Right lobe of liver (tissue), 6 donors: ENCODE results near the gene UTP25. TPM values are rescaled to one million over a fixed set of nuclear protein-coding genes. Genes with fewer than 3 reads are reported as not detected.
A peak's percentile ranks its signal among the peaks of the same experiment; 100 is the strongest.

Experiments
- ATAC-seq, 4 donors: fragments of 200-7000 bp; cut with Tn5 transposase; one replicate each; pipeline ENCODE4 v1.9.1; 2020; ENCODE audit warnings: mild to moderate bottlenecking in 4 of 4, moderate library complexity in 4 of 4
- DNase-seq, 3 donors: peaks; one replicate each; pipeline ENCODE4 v3.0.0-alpha.2; 2020
- H3K27ac ChIP-seq, 3 donors: fragments of 200-600 bp; one replicate each; pipeline ENCODE4 v1.8.0; 2022
- H3K27me3 ChIP-seq, 2 donors: fragments of 200-600 bp; one replicate each; pipeline ENCODE4 v1.8.0; 2022
- H3K36me3 ChIP-seq, 4 donors: fragments of 200-600 bp; sonication (generic) in 1 of 4; one replicate each; pipeline versions ENCODE4 v1.5.1 to v1.8.0; 2017 to 2022; ENCODE audit warnings: control low read depth in 1 of 4
- H3K4me1 ChIP-seq, 4 donors: fragments of 200-600 bp; sonication (generic) in 1 of 4; one replicate each; pipeline versions ENCODE4 v1.5.1 to v1.8.0; 2017 to 2022; ENCODE audit warnings: control low read depth in 1 of 4
- H3K4me3 ChIP-seq, 3 donors: fragments of 200-600 bp; one replicate each; pipeline ENCODE4 v1.8.0; 2022
- H3K9me3 ChIP-seq, 4 donors: fragments of 200-600 bp; sonication (generic) in 1 of 4; one replicate each; pipeline versions ENCODE4 v1.5.1 to v1.8.0; 2017 to 2022; ENCODE audit warnings: control low read depth in 1 of 4
- CTCF ChIP-seq, 4 donors: fragments of 200-600 bp in 3 of 4; fragments of 450-650 bp in 1 of 4; IDR thresholded peaks; one replicate each; pipeline versions ENCODE4 v1.5.1 to v1.8.0; 2016 to 2022; ENCODE audit warnings: antibody characterized with exemption in 4 of 4, mild to moderate bottlenecking in 2 of 4
- POLR2A ChIP-seq: fragments of 450-650 bp; IDR thresholded peaks from one replicate; pipeline ENCODE4 v1.6.1; 2017; ENCODE audit warnings: antibody characterized with exemption, mild to moderate bottlenecking
- WGBS: methylation state at CpG from one replicate; pipeline ENCODE4 v1.1.6; 2018; ENCODE audit warnings: low coverage, low lambda C conversion rate; ENCODE audit not compliant: insufficient coverage; ENCODE audit errors: missing lambda C conversion rate; 5-methylcytosine and 5-hydroxymethylcytosine counted together
- intact Hi-C, 2 donors: fragments of 100-400 bp; cut with DNase I; formaldehyde crosslinking; loops; one replicate each; pipeline versions ENCODE4 v1.11.2 to v1.14.1; 2022
- total RNA-seq, 6 experiments: library from RNA; depleted of rRNA in 2 of 6; stranded (reverse); fragments of >200 nt in 2 of 6; fragmentation: NEBNext Ultra II Directional in 3 of 6; extraction: Animal tissue kit (Norgen Biotek cat#: 25700) in 3 of 6; gene quantifications; one replicate each; pipeline versions ENCODE4 v1.1.0 to v1.2.4, GENCODE V29; 2016 to 2023
- donor health status: DM: no; HTN: yes; CAD: no.
- donor health status: DM: no; HTN: no; CAD: no.
- donor health status: DM: no; HTN: no; CAD: no.
- donor health status: DM: no; HTN: yes; CAD: no.
- donor health status: DM: no; HTN: yes; CAD: no.

The UTP25 gene
- total RNA-seq, 6 experiments from 2014 or later = 4.6 to 10.0 (median 6.4) TPM

GRCh38 chr1:209855006-209855405, 27.2 kb downstream of the UTP25 start:
- intact Hi-C loops = loop anchor here in 1 of 2 donors (10.0 kb wide), 1 partner anchor 140 kb away; no protein-coding TSS in a partner anchor
- no peaks in the 10 kb centered on the region for H3K9me3 ChIP-seq
- H3K27me3 ChIP-seq = no peaks in the 10 kb centered on the region
- 79% methylated on average over 7 of the region's 8 CpGs for WGBS
- DNase-seq (no peak), ATAC-seq (no peak)
- H3K4me3 ChIP-seq = no peak overlapping the region
- H3K4me1 ChIP-seq = no peaks in the 10 kb centered on the region
- H3K27ac ChIP-seq = no peak overlapping the region
- H3K36me3 ChIP-seq = peaks cover 0 to 31% (median 19%) of the 10 kb centered on the region in 4 donors
- TF ChIP-seq POLR2A = no peak
- no peak for TF ChIP-seq CTCF (IDR thresholded peaks at IDR 0.05)

GRCh38 chr1:209855623-209856022, 27.9 kb downstream of the UTP25 start:
- Histone ChIP-seq H3K4me3 (no peak overlapping the region), H3K27me3 (no peaks in the 10 kb centered on the region), H3K36me3 (peaks cover 0 to 31% (median 16%) of the 10 kb centered on the region in 4 donors), H3K4me1 (no peaks in the 10 kb centered on the region), H3K9me3 (no peaks in the 10 kb centered on the region), H3K27ac (no peak overlapping the region)
- ATAC-seq (peak in 1 of 4 donors; percentile 59), DNase-seq (no peak)
- WGBS = 67% methylated on average over 2 of the region's 5 CpGs
- TF ChIP-seq POLR2A (no peak), CTCF (IDR thresholded peaks at IDR 0.05) (no peak)
- intact Hi-C loops = loop anchor here in 1 of 2 donors (10.0 kb wide), 1 partner anchor 139 kb away; no protein-coding TSS in a partner anchor

GRCh38 chr1:209858561-209859103, 30.9 kb downstream of the UTP25 start:
- 100% methylated on average over 1 of the region's 41 CpGs for WGBS
- intact Hi-C loops = loop anchor here in 1 of 2 donors (10.0 kb wide), 1 partner anchor 136 kb away; no protein-coding TSS in a partner anchor

GRCh38 chr1:209860293-209860881, 32.6 kb downstream of the UTP25 start:
- ATAC-seq (peak; percentile 92 to 96 (median 95)), DNase-seq (peak; percentile 73 to 75 (median 73))
- H3K36me3 ChIP-seq = no peaks in the 10 kb centered on the region
- no peaks in the 10 kb centered on the region for H3K9me3 ChIP-seq
- H3K27ac ChIP-seq = no peak overlapping the region
- TF ChIP-seq CTCF (IDR thresholded peaks at IDR 0.05) (peak; percentile 66 to 95 (median 90)), POLR2A (no peak)
- 12% methylated on average over 7 of the region's 7 CpGs for WGBS
- intact Hi-C loops = loop anchor here in 1 of 2 donors (10.0 kb wide), 1 partner anchor 124 kb away; no protein-coding TSS in a partner anchor
- H3K27me3 ChIP-seq = no peaks in the 10 kb centered on the region
- H3K4me3 ChIP-seq = no peak overlapping the region
- no peaks in the 10 kb centered on the region for H3K4me1 ChIP-seq

More at GRCh38 chr1:209858561-209859103, 30.9 kb downstream of the UTP25 start:
- ATAC-seq (no peak), DNase-seq (no peak)
- peaks cover 0 to 9% (median 5%) of the 10 kb centered on the region in 4 donors for H3K36me3 ChIP-seq
- H3K27me3 ChIP-seq = no peaks in the 10 kb centered on the region
- no peaks in the 10 kb centered on the region for H3K9me3 ChIP-seq
- H3K4me3 ChIP-seq = no peak overlapping the region
- no peak for TF ChIP-seq CTCF (IDR thresholded peaks at IDR 0.05)
- TF ChIP-seq POLR2A = no peak
- no peak overlapping the region for H3K27ac ChIP-seq
- H3K4me1 ChIP-seq = no peaks in the 10 kb centered on the region
